ENCODE data around the gene APOB. TPM values are rescaled to one million over a fixed set of nuclear protein-coding genes. Genes with fewer than 3 reads are reported as not detected.

APOB gene
- total RNA-seq, 1 donor: under 0.01 TPM

- TF ChIP-seq, protein P1, sequence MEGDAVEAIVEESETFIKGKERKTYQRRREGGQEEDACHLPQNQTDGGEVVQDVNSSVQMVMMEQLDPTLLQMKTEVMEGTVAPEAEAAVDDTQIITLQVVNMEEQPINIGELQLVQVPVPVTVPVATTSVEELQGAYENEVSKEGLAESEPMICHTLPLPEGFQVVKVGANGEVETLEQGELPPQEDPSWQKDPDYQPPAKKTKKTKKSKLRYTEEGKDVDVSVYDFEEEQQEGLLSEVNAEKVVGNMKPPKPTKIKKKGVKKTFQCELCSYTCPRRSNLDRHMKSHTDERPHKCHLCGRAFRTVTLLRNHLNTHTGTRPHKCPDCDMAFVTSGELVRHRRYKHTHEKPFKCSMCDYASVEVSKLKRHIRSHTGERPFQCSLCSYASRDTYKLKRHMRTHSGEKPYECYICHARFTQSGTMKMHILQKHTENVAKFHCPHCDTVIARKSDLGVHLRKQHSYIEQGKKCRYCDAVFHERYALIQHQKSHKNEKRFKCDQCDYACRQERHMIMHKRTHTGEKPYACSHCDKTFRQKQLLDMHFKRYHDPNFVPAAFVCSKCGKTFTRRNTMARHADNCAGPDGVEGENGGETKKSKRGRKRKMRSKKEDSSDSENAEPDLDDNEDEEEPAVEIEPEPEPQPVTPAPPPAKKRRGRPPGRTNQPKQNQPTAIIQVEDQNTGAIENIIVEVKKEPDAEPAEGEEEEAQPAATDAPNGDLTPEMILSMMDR (IDR thresholded peaks at IDR 0.05; ENCODE audit: insufficient read depth, low read depth, low read length): no peak
- H3K4me3 ChIP-seq (ENCODE audit: low read depth, low read length): no peak overlapping the region
- DNase-seq (ENCODE audit: low read depth): no peak
Measured at GRCh38 chr2:21015281-21015645, 28.6 kb downstream of the APOB start.

- DNase-seq (ENCODE audit: low read depth): no peak
- TF ChIP-seq, protein P1 (IDR thresholded peaks at IDR 0.05; ENCODE audit: insufficient read depth, low read depth, low read length): no peak
- no peak overlapping the region for H3K4me3 ChIP-seq (ENCODE audit: low read depth, low read length)
Measured at GRCh38 chr2:21014364-21015280, 29.3 kb downstream of the APOB start.

- TF ChIP-seq, protein P1 (IDR thresholded peaks at IDR 0.05; ENCODE audit: insufficient read depth, low read depth, low read length): no peak
- DNase-seq (ENCODE audit: low read depth): no peak
- H3K4me3 ChIP-seq (ENCODE audit: low read depth, low read length): no peak overlapping the region
Measured at GRCh38 chr2:21013043-21013816, 30.6 kb downstream of the APOB start.

DNA sequence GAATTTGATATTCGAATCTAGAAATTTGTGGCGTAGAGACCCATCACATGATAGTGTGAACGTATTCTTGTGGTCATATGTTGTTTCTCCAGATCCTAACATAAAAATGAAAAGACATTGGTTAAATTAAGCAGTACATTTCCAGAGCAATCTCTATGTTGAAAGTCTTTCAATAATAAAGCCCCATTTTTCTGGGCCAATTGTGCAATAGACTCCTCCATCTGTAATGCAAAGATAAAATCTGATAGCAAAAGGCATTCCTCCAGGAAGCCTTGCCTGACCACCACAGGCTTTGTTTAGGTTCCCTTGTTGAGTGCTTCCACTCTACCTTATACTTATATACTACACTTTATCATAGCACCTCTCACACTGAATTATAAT, 31.3 kb downstream of the APOB start:
- DNase-seq (ENCODE audit: low read depth): no peak
- H3K4me3 ChIP-seq (ENCODE audit: low read depth, low read length): no peak overlapping the region
- TF ChIP-seq, protein P1 (IDR thresholded peaks at IDR 0.05; ENCODE audit: insufficient read depth, low read depth, low read length): no peak

DNA sequence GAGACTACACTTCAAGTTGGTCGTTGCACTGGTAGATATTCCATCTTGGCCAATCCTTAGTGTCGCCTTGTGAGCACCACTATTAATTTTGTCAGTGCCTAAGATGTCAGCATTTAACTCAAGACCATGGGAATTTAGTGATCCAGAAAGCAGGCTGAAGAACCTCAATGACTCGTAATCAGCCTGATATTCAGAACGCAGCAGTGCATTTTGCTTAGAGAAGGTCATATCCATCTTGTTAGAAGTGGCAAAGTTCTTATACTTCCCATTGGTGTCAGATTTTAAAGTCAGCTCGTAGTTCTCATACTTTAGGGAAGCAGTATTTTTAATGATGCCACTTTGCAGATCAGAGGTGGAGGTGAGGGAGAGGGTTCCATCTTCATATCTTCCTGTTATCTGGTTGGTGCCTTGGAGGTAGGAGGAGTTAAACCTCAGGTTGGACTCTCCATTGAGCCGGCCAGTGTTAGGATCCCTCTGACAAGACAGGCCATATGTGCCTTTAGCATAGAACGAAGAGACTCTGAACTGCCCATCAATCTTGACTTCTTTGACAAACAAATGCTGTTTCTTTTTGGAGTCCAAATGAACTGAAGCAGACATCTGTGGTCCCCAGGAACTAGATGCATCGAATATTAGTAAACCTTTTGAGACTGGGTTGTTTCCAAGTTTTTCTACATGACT, 31.9 kb downstream of the APOB start:
- TF ChIP-seq, protein P1 (IDR thresholded peaks at IDR 0.05; ENCODE audit: insufficient read depth, low read depth, low read length): no peak
- H3K4me3 ChIP-seq (ENCODE audit: low read depth, low read length): no peak overlapping the region
- no peak for DNase-seq (ENCODE audit: low read depth)

GRCh38 chr2:21011453-21011852, 32.4 kb downstream of the APOB start:
- TF ChIP-seq, protein P1 (IDR thresholded peaks at IDR 0.05; ENCODE audit: insufficient read depth, low read depth, low read length): no peak
- H3K4me3 ChIP-seq (ENCODE audit: low read depth, low read length): no peak overlapping the region
- DNase-seq (ENCODE audit: low read depth): no peak
